PC-9 (cell line): ENCODE results near the gene DDX4.

ENCODE experiments used
- EZH2 ChIP-seq: fragments of 200-600 bp; sonication (generic); IDR thresholded peaks from 2 replicates; pipeline ENCODE4 v1.8.0; 2017; ENCODE audit warnings: antibody characterized with exemption, low read depth
- TF ChIP-seq, protein P1 (sequence below): fragments of 200-600 bp; sonication (generic); conservative IDR thresholded peaks from 2 replicates; pipeline ENCODE4 v1.6.1; 2017; ENCODE audit warnings: mixed run types, antibody characterized with exemption, mild to moderate bottlenecking, moderate library complexity

DNA sequence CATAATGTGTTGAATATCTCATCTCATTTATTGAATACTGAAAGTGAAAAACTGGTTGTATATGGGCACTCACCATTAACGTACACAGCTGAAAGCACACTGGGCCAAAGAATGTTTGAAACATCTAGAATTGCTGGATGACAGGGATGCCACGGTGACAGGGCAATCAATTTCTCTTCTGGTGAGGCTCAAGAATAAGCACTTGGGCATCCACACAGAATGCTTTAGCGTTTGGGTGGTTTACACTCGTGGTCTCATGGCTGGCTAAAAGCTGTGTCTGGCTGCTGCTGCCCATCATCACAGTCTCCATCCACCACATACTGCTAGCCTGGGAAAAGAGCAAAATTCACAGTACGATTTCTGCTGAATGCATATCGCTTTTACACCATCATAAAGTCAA, 82.6 kb downstream of the DDX4 start:
- TF ChIP-seq, protein P1, sequence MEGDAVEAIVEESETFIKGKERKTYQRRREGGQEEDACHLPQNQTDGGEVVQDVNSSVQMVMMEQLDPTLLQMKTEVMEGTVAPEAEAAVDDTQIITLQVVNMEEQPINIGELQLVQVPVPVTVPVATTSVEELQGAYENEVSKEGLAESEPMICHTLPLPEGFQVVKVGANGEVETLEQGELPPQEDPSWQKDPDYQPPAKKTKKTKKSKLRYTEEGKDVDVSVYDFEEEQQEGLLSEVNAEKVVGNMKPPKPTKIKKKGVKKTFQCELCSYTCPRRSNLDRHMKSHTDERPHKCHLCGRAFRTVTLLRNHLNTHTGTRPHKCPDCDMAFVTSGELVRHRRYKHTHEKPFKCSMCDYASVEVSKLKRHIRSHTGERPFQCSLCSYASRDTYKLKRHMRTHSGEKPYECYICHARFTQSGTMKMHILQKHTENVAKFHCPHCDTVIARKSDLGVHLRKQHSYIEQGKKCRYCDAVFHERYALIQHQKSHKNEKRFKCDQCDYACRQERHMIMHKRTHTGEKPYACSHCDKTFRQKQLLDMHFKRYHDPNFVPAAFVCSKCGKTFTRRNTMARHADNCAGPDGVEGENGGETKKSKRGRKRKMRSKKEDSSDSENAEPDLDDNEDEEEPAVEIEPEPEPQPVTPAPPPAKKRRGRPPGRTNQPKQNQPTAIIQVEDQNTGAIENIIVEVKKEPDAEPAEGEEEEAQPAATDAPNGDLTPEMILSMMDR, result no peak
- TF ChIP-seq EZH2, result no peak
